ENCODE measurements around the gene PIK3CG. TPM values are rescaled to one million over a fixed set of nuclear protein-coding genes. Genes with fewer than 3 reads are reported as not detected.

Gene PIK3CG
- total and polyA plus RNA-seq, 2 donors (not counting 1 experiment from before 2014, with no cell fraction given), result 0.09 TPM; not detected in 1

GRCh38 chr7:106883456-106884026, 18.5 kb downstream of the PIK3CG start:
- no peak overlapping the region for H3K4me2 ChIP-seq (ENCODE audit: extremely low read depth, insufficient read depth, low read length)
- no peaks in the 10 kb centered on the region for H3K4me1 ChIP-seq (ENCODE audit: control insufficient read depth, extremely low read depth, insufficient read depth, low read length)
- no peaks in the 10 kb centered on the region for H3K36me3 ChIP-seq (ENCODE audit: control insufficient read depth, insufficient read depth, low read length)
- no peak overlapping the region for H3K4me3 ChIP-seq (replicated peaks in 1 of 4; ENCODE audit: control extremely low read depth in 1 of 4, insufficient read depth in 1 of 4, low read depth in 3 of 4, low read length in 4 of 4)
- no peaks in the 10 kb centered on the region for H3K27me3 ChIP-seq (ENCODE audit: control insufficient read depth, insufficient read depth, low read length)
- no peak for TF ChIP-seq EZH2 (IDR thresholded peaks at IDR 0.05; ENCODE audit: low read length, missing control alignments)
- TF ChIP-seq CTCF (conservative IDR thresholded peaks at IDR 0.05 in 1 of 2, IDR thresholded peaks at IDR 0.05 in 1 of 2; ENCODE audit: low read depth in 1 of 2, low read length in 2 of 2), result no peak
- no peaks in the 10 kb centered on the region for H4K20me1 ChIP-seq (ENCODE audit: control insufficient read depth, extremely low read depth, insufficient read depth, low read length)
- H2AFZ ChIP-seq (ENCODE audit: low read length), result no peak overlapping the region
- no peaks in the 10 kb centered on the region for H3K79me2 ChIP-seq (ENCODE audit: control insufficient read depth, insufficient read depth, low read length)
- no peak for DNase-seq (ENCODE audit: low read depth in 2 of 2)
- H3K9ac ChIP-seq (ENCODE audit: insufficient read depth, low read length), result no peak overlapping the region
- no peak overlapping the region for H3K27ac ChIP-seq (ENCODE audit: insufficient read depth, low read length)
- no peaks in the 10 kb centered on the region for H3K9me3 ChIP-seq (ENCODE audit: control insufficient read depth, insufficient read depth, low read depth, low read length)

- Histone ChIP-seq H3K27ac (ENCODE audit: insufficient read depth, low read length) (no peak overlapping the region), H3K4me1 (ENCODE audit: control insufficient read depth, extremely low read depth, insufficient read depth, low read length) (no peaks in the 10 kb centered on the region), H3K4me3 (replicated peaks in 1 of 4; ENCODE audit: control extremely low read depth in 1 of 4, insufficient read depth in 1 of 4, low read depth in 3 of 4, low read length in 4 of 4) (no peak overlapping the region), H3K27me3 (ENCODE audit: control insufficient read depth, insufficient read depth, low read length) (no peaks in the 10 kb centered on the region), H2AFZ (ENCODE audit: low read length) (no peak overlapping the region), H3K36me3 (ENCODE audit: control insufficient read depth, insufficient read depth, low read length) (no peaks in the 10 kb centered on the region), H4K20me1 (ENCODE audit: control insufficient read depth, extremely low read depth, insufficient read depth, low read length) (no peaks in the 10 kb centered on the region), H3K9me3 (ENCODE audit: control insufficient read depth, insufficient read depth, low read depth, low read length) (no peaks in the 10 kb centered on the region), H3K9ac (ENCODE audit: insufficient read depth, low read length) (no peak overlapping the region), H3K79me2 (ENCODE audit: control insufficient read depth, insufficient read depth, low read length) (no peaks in the 10 kb centered on the region), H3K4me2 (ENCODE audit: extremely low read depth, insufficient read depth, low read length) (no peak overlapping the region)
- no peak for DNase-seq (ENCODE audit: low read depth in 2 of 2)
- TF ChIP-seq EZH2 (IDR thresholded peaks at IDR 0.05; ENCODE audit: low read length, missing control alignments) (no peak), CTCF (conservative IDR thresholded peaks at IDR 0.05 in 1 of 2, IDR thresholded peaks at IDR 0.05 in 1 of 2; ENCODE audit: low read depth in 1 of 2, low read length in 2 of 2) (no peak)
Measured at GRCh38 chr7:106885652-106886051, 20.6 kb downstream of the PIK3CG start.

GRCh38 chr7:106887421-106887820, 22.3 kb downstream of the PIK3CG start:
- Histone ChIP-seq H3K4me1 (ENCODE audit: control insufficient read depth, extremely low read depth, insufficient read depth, low read length) (no peaks in the 10 kb centered on the region), H3K36me3 (ENCODE audit: control insufficient read depth, insufficient read depth, low read length) (no peaks in the 10 kb centered on the region), H3K27me3 (ENCODE audit: control insufficient read depth, insufficient read depth, low read length) (no peaks in the 10 kb centered on the region), H3K9me3 (ENCODE audit: control insufficient read depth, insufficient read depth, low read depth, low read length) (no peaks in the 10 kb centered on the region), H3K4me3 (replicated peaks in 1 of 4; ENCODE audit: control extremely low read depth in 1 of 4, insufficient read depth in 1 of 4, low read depth in 3 of 4, low read length in 4 of 4) (no peak overlapping the region), H4K20me1 (ENCODE audit: control insufficient read depth, extremely low read depth, insufficient read depth, low read length) (no peaks in the 10 kb centered on the region), H3K4me2 (ENCODE audit: extremely low read depth, insufficient read depth, low read length) (no peak overlapping the region), H2AFZ (ENCODE audit: low read length) (no peak overlapping the region), H3K27ac (ENCODE audit: insufficient read depth, low read length) (no peak overlapping the region), H3K9ac (ENCODE audit: insufficient read depth, low read length) (no peak overlapping the region), H3K79me2 (ENCODE audit: control insufficient read depth, insufficient read depth, low read length) (no peaks in the 10 kb centered on the region)
- TF ChIP-seq EZH2 (IDR thresholded peaks at IDR 0.05; ENCODE audit: low read length, missing control alignments) (no peak), CTCF (conservative IDR thresholded peaks at IDR 0.05 in 1 of 2, IDR thresholded peaks at IDR 0.05 in 1 of 2; ENCODE audit: low read depth in 1 of 2, low read length in 2 of 2) (no peak)
- DNase-seq (ENCODE audit: low read depth in 2 of 2), result no peak

Measured in fibroblast of lung (primary cell).